ENCODE results near the gene C6orf52.

The C6orf52 gene

GRCh38 chr6:10695086-10695657 is 756 bp upstream of the C6orf52 start:
- no peaks in the 10 kb centered on the region for H3K9me3 ChIP-seq (ENCODE audit: control insufficient read depth, low read length)
- WGBS, 2 experiments (ENCODE audit: insufficient coverage in 2 of 2) = 0 to 3% methylated on average over 13 of the region's 17 CpGs

GRCh38 chr6:10692965-10693538 is 1.4 kb downstream of the C6orf52 start:
- Histone ChIP-seq H3K36me3 (ENCODE audit: control insufficient read depth, insufficient read depth, low read length) (peaks cover 19% of the 10 kb centered on the region), H3K4me3 (ENCODE audit: extremely low read depth, insufficient read depth, low read length, poor library complexity, severe bottlenecking) (peak overlapping the region; percentile 95), H3K9me3 (ENCODE audit: control insufficient read depth, low read length) (no peaks in the 10 kb centered on the region), H3K27ac (ENCODE audit: low read depth, low read length, severe bottlenecking) (no peak overlapping the region), H3K4me1 (ENCODE audit: control insufficient read depth, insufficient read depth, low read length, poor library complexity, severe bottlenecking) (no peaks in the 10 kb centered on the region)
- 93% methylated on average over 7 to 8 of the region's 8 CpGs for WGBS, 2 experiments (ENCODE audit: insufficient coverage in 2 of 2)

More at GRCh38 chr6:10695086-10695657, 756 bp upstream of the C6orf52 start:
- H3K4me1 ChIP-seq (ENCODE audit: control insufficient read depth, insufficient read depth, low read length, poor library complexity, severe bottlenecking) = no peaks in the 10 kb centered on the region
- peak overlapping the region; percentile 97 for H3K27ac ChIP-seq (ENCODE audit: low read depth, low read length, severe bottlenecking)
- peaks cover 40% of the 10 kb centered on the region for H3K36me3 ChIP-seq (ENCODE audit: control insufficient read depth, insufficient read depth, low read length)
- H3K4me3 ChIP-seq (ENCODE audit: extremely low read depth, insufficient read depth, low read length, poor library complexity, severe bottlenecking) = peak overlapping the region; percentile 95

- H3K9me3 ChIP-seq (ENCODE audit: control insufficient read depth, low read length) = no peaks in the 10 kb centered on the region
- H3K27ac ChIP-seq (ENCODE audit: low read depth, low read length, severe bottlenecking) = peak overlapping the region; percentile 62
- H3K36me3 ChIP-seq (ENCODE audit: control insufficient read depth, insufficient read depth, low read length) = no peaks in the 10 kb centered on the region
- H3K4me1 ChIP-seq (ENCODE audit: control insufficient read depth, insufficient read depth, low read length, poor library complexity, severe bottlenecking) = no peaks in the 10 kb centered on the region
- 90 to 95% methylated on average over 7 to 15 of the region's 15 CpGs for WGBS, 2 experiments (ENCODE audit: insufficient coverage in 2 of 2)
- H3K4me3 ChIP-seq (ENCODE audit: extremely low read depth, insufficient read depth, low read length, poor library complexity, severe bottlenecking) = no peak overlapping the region
Observed at GRCh38 chr6:10690651-10691445, 3.6 kb downstream of the C6orf52 start.

DNA sequence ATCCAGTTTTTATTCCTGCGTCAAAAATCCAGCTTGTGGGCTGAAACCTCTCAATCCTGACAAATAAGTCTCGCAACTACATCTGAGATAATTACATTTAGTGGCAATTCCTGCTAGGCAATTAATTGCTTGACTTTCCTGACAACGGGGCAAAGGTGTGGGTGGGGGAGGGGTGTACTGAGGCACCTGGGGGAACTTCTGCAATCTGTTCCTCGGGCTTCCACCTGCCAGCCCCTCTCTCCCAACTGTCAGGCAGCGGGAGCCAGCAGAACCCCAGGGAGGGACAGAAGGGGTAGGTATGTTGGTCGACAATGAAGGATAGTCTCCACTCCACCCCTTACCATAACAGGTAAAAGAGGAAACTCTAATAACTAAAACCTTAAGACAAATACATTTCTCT is 6.8 kb downstream of the C6orf52 start:
- Histone ChIP-seq H3K4me1 (ENCODE audit: control insufficient read depth, insufficient read depth, low read length, poor library complexity, severe bottlenecking) (no peaks in the 10 kb centered on the region), H3K36me3 (ENCODE audit: control insufficient read depth, insufficient read depth, low read length) (no peaks in the 10 kb centered on the region), H3K27ac (ENCODE audit: low read depth, low read length, severe bottlenecking) (no peak overlapping the region), H3K4me3 (ENCODE audit: extremely low read depth, insufficient read depth, low read length, poor library complexity, severe bottlenecking) (no peak overlapping the region), H3K9me3 (ENCODE audit: control insufficient read depth, low read length) (no peaks in the 10 kb centered on the region)
- 33 to 78% methylated on average over 1 to 3 of the region's 6 CpGs for WGBS, 2 experiments (ENCODE audit: insufficient coverage in 2 of 2)

GRCh38 chr6:10686901-10687300 is 7.5 kb downstream of the C6orf52 start:
- no peak overlapping the region for H3K4me3 ChIP-seq (ENCODE audit: extremely low read depth, insufficient read depth, low read length, poor library complexity, severe bottlenecking)
- no peaks in the 10 kb centered on the region for H3K9me3 ChIP-seq (ENCODE audit: control insufficient read depth, low read length)
- H3K36me3 ChIP-seq (ENCODE audit: control insufficient read depth, insufficient read depth, low read length) = no peaks in the 10 kb centered on the region
- H3K4me1 ChIP-seq (ENCODE audit: control insufficient read depth, insufficient read depth, low read length, poor library complexity, severe bottlenecking) = no peaks in the 10 kb centered on the region
- no peak overlapping the region for H3K27ac ChIP-seq (ENCODE audit: low read depth, low read length, severe bottlenecking)
- 86 to 100% methylated on average over 2 to 4 of the region's 8 CpGs for WGBS, 2 experiments (ENCODE audit: insufficient coverage in 2 of 2)

GRCh38 chr6:10685092-10685915 is 9.1 kb downstream of the C6orf52 start:
- no peaks in the 10 kb centered on the region for H3K4me1 ChIP-seq (ENCODE audit: control insufficient read depth, insufficient read depth, low read length, poor library complexity, severe bottlenecking)
- no CpG with 5 or more reads among the region's 3 CpGs for WGBS, 2 experiments (ENCODE audit: insufficient coverage in 2 of 2)
- H3K36me3 ChIP-seq (ENCODE audit: control insufficient read depth, insufficient read depth, low read length) = no peaks in the 10 kb centered on the region
- H3K27ac ChIP-seq (ENCODE audit: low read depth, low read length, severe bottlenecking) = no peak overlapping the region
- no peak overlapping the region for H3K4me3 ChIP-seq (ENCODE audit: extremely low read depth, insufficient read depth, low read length, poor library complexity, severe bottlenecking)
- H3K9me3 ChIP-seq (ENCODE audit: control insufficient read depth, low read length) = no peaks in the 10 kb centered on the region

GRCh38 chr6:10684618-10685017 is 9.8 kb downstream of the C6orf52 start:
- no peak overlapping the region for H3K4me3 ChIP-seq (ENCODE audit: extremely low read depth, insufficient read depth, low read length, poor library complexity, severe bottlenecking)
- no peaks in the 10 kb centered on the region for H3K4me1 ChIP-seq (ENCODE audit: control insufficient read depth, insufficient read depth, low read length, poor library complexity, severe bottlenecking)
- no peaks in the 10 kb centered on the region for H3K9me3 ChIP-seq (ENCODE audit: control insufficient read depth, low read length)
- 88 to 93% methylated on average over 3 of the region's 5 CpGs for WGBS, 2 experiments (ENCODE audit: insufficient coverage in 2 of 2)
- H3K36me3 ChIP-seq (ENCODE audit: control insufficient read depth, insufficient read depth, low read length) = no peaks in the 10 kb centered on the region
- no peak overlapping the region for H3K27ac ChIP-seq (ENCODE audit: low read depth, low read length, severe bottlenecking)

- no peak overlapping the region for H3K4me3 ChIP-seq (ENCODE audit: extremely low read depth, insufficient read depth, low read length, poor library complexity, severe bottlenecking)
- H3K36me3 ChIP-seq (ENCODE audit: control insufficient read depth, insufficient read depth, low read length) = no peaks in the 10 kb centered on the region
- no peak overlapping the region for H3K27ac ChIP-seq (ENCODE audit: low read depth, low read length, severe bottlenecking)
- H3K9me3 ChIP-seq (ENCODE audit: control insufficient read depth, low read length) = no peaks in the 10 kb centered on the region
- H3K4me1 ChIP-seq (ENCODE audit: control insufficient read depth, insufficient read depth, low read length, poor library complexity, severe bottlenecking) = no peaks in the 10 kb centered on the region
Observed at GRCh38 chr6:10682355-10682988, 11.9 kb downstream of the C6orf52 start.

DNA sequence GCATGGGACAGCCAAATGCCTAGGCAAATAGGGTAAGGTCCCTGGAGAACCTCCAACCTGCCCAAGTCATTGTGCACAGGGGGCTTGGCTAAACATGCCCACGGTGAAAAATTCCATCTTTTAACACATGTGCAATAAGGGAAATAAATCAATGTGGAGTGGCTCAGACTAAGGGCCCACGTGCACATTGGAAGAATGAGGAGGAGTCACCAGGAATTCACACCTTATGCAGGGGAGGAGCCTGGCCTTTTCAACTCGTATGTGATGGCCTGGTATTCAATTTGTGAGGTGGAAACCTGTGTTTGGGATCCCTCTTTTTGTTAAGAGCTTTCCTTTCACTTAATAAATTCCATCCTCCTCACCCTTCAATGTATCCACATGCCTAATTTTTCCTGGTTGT is 12.6 kb downstream of the C6orf52 start:
- H3K9me3 ChIP-seq (ENCODE audit: control insufficient read depth, low read length) = no peaks in the 10 kb centered on the region
- H3K4me3 ChIP-seq (ENCODE audit: extremely low read depth, insufficient read depth, low read length, poor library complexity, severe bottlenecking) = no peak overlapping the region
- no peak overlapping the region for H3K27ac ChIP-seq (ENCODE audit: low read depth, low read length, severe bottlenecking)
- no peaks in the 10 kb centered on the region for H3K36me3 ChIP-seq (ENCODE audit: control insufficient read depth, insufficient read depth, low read length)
- no peaks in the 10 kb centered on the region for H3K4me1 ChIP-seq (ENCODE audit: control insufficient read depth, insufficient read depth, low read length, poor library complexity, severe bottlenecking)
- WGBS, 2 experiments (ENCODE audit: insufficient coverage in 2 of 2) = 40 to 62% methylated on average over 1 to 2 of the region's 3 CpGs

- no peaks in the 10 kb centered on the region for H3K9me3 ChIP-seq (ENCODE audit: control insufficient read depth, low read length)
- WGBS, 2 experiments (ENCODE audit: insufficient coverage in 2 of 2) = 91 to 100% methylated on average over 2 to 4 of the region's 4 CpGs
- H3K36me3 ChIP-seq (ENCODE audit: control insufficient read depth, insufficient read depth, low read length) = no peaks in the 10 kb centered on the region
- H3K4me1 ChIP-seq (ENCODE audit: control insufficient read depth, insufficient read depth, low read length, poor library complexity, severe bottlenecking) = no peaks in the 10 kb centered on the region
- no peak overlapping the region for H3K27ac ChIP-seq (ENCODE audit: low read depth, low read length, severe bottlenecking)
- H3K4me3 ChIP-seq (ENCODE audit: extremely low read depth, insufficient read depth, low read length, poor library complexity, severe bottlenecking) = no peak overlapping the region
Observed at GRCh38 chr6:10678456-10678855, 16.0 kb downstream of the C6orf52 start.

All from mesodermal cell (in vitro differentiated cells).